ENCODE results near the gene RAD51B.

The RAD51B gene

GRCh38 chr14:68232300-68233055 lies 412.9 kb downstream of the RAD51B start:
- H3K9ac ChIP-seq = no peak overlapping the region

GRCh38 chr14:68233101-68233784 lies 413.7 kb downstream of the RAD51B start:
- H3K4me2 ChIP-seq (ENCODE audit: low read length) = no peak overlapping the region
- no peak overlapping the region for H3K9ac ChIP-seq
- no peaks in the 10 kb centered on the region for H3K4me1 ChIP-seq
- H3K27me3 ChIP-seq (ENCODE audit: control insufficient read depth, insufficient read depth, low read length) = no peaks in the 10 kb centered on the region
- no peaks in the 10 kb centered on the region for H3K36me3 ChIP-seq (ENCODE audit: control insufficient read depth, insufficient read depth, low read length)
- H3K4me3 ChIP-seq (ENCODE audit: low read depth, low read length) = no peak overlapping the region
- no peak overlapping the region for H2AFZ ChIP-seq
- no peak overlapping the region for H3K27ac ChIP-seq
- H3K79me2 ChIP-seq = no peaks in the 10 kb centered on the region
- no peak for TF ChIP-seq CTCF (IDR thresholded peaks at IDR 0.05)
- H3K9me3 ChIP-seq (ENCODE audit: control insufficient read depth, low read length) = no peaks in the 10 kb centered on the region

More at GRCh38 chr14:68232300-68233055, 412.9 kb downstream of the RAD51B start:
- Histone ChIP-seq H3K36me3 (ENCODE audit: control insufficient read depth, insufficient read depth, low read length) (no peaks in the 10 kb centered on the region), H3K79me2 (no peaks in the 10 kb centered on the region), H3K4me1 (no peaks in the 10 kb centered on the region), H2AFZ (no peak overlapping the region), H3K27ac (no peak overlapping the region), H3K9me3 (ENCODE audit: control insufficient read depth, low read length) (no peaks in the 10 kb centered on the region), H3K4me3 (ENCODE audit: low read depth, low read length) (no peak overlapping the region), H3K27me3 (ENCODE audit: control insufficient read depth, insufficient read depth, low read length) (no peaks in the 10 kb centered on the region), H3K4me2 (ENCODE audit: low read length) (no peak overlapping the region)
- TF ChIP-seq CTCF (IDR thresholded peaks at IDR 0.05) = no peak

GRCh38 chr14:68234101-68234905 lies 414.7 kb downstream of the RAD51B start:
- H3K9ac ChIP-seq = no peak overlapping the region
- H3K36me3 ChIP-seq (ENCODE audit: control insufficient read depth, insufficient read depth, low read length) = no peaks in the 10 kb centered on the region
- no peaks in the 10 kb centered on the region for H3K27me3 ChIP-seq (ENCODE audit: control insufficient read depth, insufficient read depth, low read length)
- H3K4me3 ChIP-seq (ENCODE audit: low read depth, low read length) = no peak overlapping the region
- TF ChIP-seq CTCF (IDR thresholded peaks at IDR 0.05) = no peak
- H3K9me3 ChIP-seq (ENCODE audit: control insufficient read depth, low read length) = no peaks in the 10 kb centered on the region
- H3K4me1 ChIP-seq = no peaks in the 10 kb centered on the region
- no peak overlapping the region for H3K4me2 ChIP-seq (ENCODE audit: low read length)
- H3K27ac ChIP-seq = no peak overlapping the region
- H3K79me2 ChIP-seq = no peaks in the 10 kb centered on the region
- no peak overlapping the region for H2AFZ ChIP-seq

- Histone ChIP-seq H3K9ac (no peak overlapping the region), H2AFZ (no peak overlapping the region), H3K36me3 (ENCODE audit: control insufficient read depth, insufficient read depth, low read length) (no peaks in the 10 kb centered on the region), H3K27me3 (ENCODE audit: control insufficient read depth, insufficient read depth, low read length) (no peaks in the 10 kb centered on the region), H3K4me1 (no peaks in the 10 kb centered on the region), H3K9me3 (ENCODE audit: control insufficient read depth, low read length) (no peaks in the 10 kb centered on the region), H3K4me2 (ENCODE audit: low read length) (no peak overlapping the region), H3K4me3 (ENCODE audit: low read depth, low read length) (no peak overlapping the region), H3K27ac (no peak overlapping the region), H3K79me2 (no peaks in the 10 kb centered on the region)
- no peak for TF ChIP-seq CTCF (IDR thresholded peaks at IDR 0.05)
These were observed 415.4 kb downstream of the RAD51B start for GRCh38 chr14:68235011-68235410.

Measured in parathyroid adenoma (tissue), 2 donors.